K562 (cell line): ENCODE results near the gene GOLPH3L. TPM values are rescaled to one million over a fixed set of nuclear protein-coding genes. Genes with fewer than 3 reads are reported as not detected.

Source experiments
- ATAC-seq: fragments of 200-7000 bp; cut with Tn5 transposase; 3 replicates; pipeline ENCODE4 v1.9.1; 2020; ENCODE audit warnings: moderate library complexity
- BruUV-seq: library from RNA; stranded (reverse); fragments of 400-500 nt; replicated peaks from 2 replicates; lab custom pipeline; 2021; lab: Mats Ljungman, UMichigan
- CTCF ChIA-PET: fragments of 300-600 bp; formaldehyde crosslinking; extraction: SDS; loops from one replicate; lab custom pipeline; 2021; ENCODE audit warnings: low intra/inter-chr PET ratio; lab: Yijun Ruan, JAX
- POLR2A ChIA-PET: fragments of 300-600, 350-650 bp; sonication (Branson Sonifier 250); formaldehyde crosslinking; extraction: SDS; loops from one replicate; lab custom pipeline; 2021; ENCODE audit warnings: antibody characterized with exemption, inconsistent platforms; lab: Yijun Ruan, JAX
- DNase-seq, 4 experiments: peaks; one replicate each; pipeline versions ENCODE4 v3.0.0 to v3.0.0-alpha.2; 2011 to 2018; ENCODE audit warnings: low spot score in 3 of 4, mixed read lengths in 3 of 4; ENCODE audit errors: extremely low read depth in 1 of 4
- FAIRE-seq: peaks from 2 replicates; lab custom pipeline; 2011; peaks lifted over from hg19 to GRCh38; lab: Jason Lieb, UNC
- H2AFZ ChIP-seq: 2 replicates; pipeline ENCODE4 v1.6.0; 2011; ENCODE audit warnings: low read depth, low read length, control low read depth, inconsistent platforms
- H3K27ac ChIP-seq: fragments of 200-600 bp; 3 replicates; pipeline ENCODE4 v1.8.0; 2011; ENCODE audit warnings: low read depth, mild to moderate bottlenecking, control low read depth, inconsistent platforms, low read length, moderate library complexity, mixed read lengths; ENCODE audit errors: extremely low read depth
- H3K27me3 ChIP-seq, 2 experiments: fragments of 300-600 bp in 1 of 2; 2 replicates in 1 of 2; 3 replicates in 1 of 2; pipeline versions ENCODE4 v1.6.0 to v1.8.0; 2011; ENCODE audit warnings: inconsistent platforms in 2 of 2, low read length in 2 of 2, mild to moderate bottlenecking in 1 of 2, mixed read lengths in 1 of 2, moderate library complexity in 1 of 2; ENCODE audit not compliant: control insufficient read depth in 2 of 2, insufficient read depth in 2 of 2
- H3K36me3 ChIP-seq: fragments of 300-600 bp; 3 replicates; pipeline ENCODE4 v1.8.0; 2011; ENCODE audit warnings: mild to moderate bottlenecking, low read length, inconsistent platforms; ENCODE audit not compliant: control insufficient read depth, insufficient read depth
- H3K4me1 ChIP-seq, 2 experiments: fragments of 200-600 bp in 1 of 2; replicated peaks in 1 of 2; 2 replicates in 1 of 2; 3 replicates in 1 of 2; pipeline versions ENCODE4 v1.5.1 to v1.8.0; 2011; ENCODE audit warnings: inconsistent platforms in 2 of 2, low read length in 2 of 2, mild to moderate bottlenecking in 1 of 2, mixed read lengths in 1 of 2, moderate library complexity in 1 of 2; ENCODE audit not compliant: control insufficient read depth in 2 of 2, insufficient read depth in 2 of 2
- H3K4me2 ChIP-seq: 2 replicates; pipeline ENCODE4 v1.6.1; 2011; ENCODE audit warnings: low read length, control low read depth, inconsistent platforms, mixed read lengths; ENCODE audit not compliant: insufficient read depth
- H3K4me3 ChIP-seq: fragments of 200-600 bp; sonication (generic), shearing (Covaris generic); 2 replicates; pipeline ENCODE4 v1.5.1; 2016; ENCODE audit warnings: control low read depth, inconsistent platforms
- H3K79me2 ChIP-seq: fragments of 200-600 bp; 3 replicates; pipeline ENCODE4 v1.8.0; 2011; ENCODE audit warnings: low read length, inconsistent platforms; ENCODE audit not compliant: control insufficient read depth, insufficient read depth
- H3K9ac ChIP-seq, 2 experiments: 2 replicates each; pipeline versions ENCODE4 v1.6.0 to v1.6.1; 2011; ENCODE audit warnings: low read depth in 2 of 2, low read length in 2 of 2, control low read depth in 1 of 2, inconsistent platforms in 1 of 2, mild to moderate bottlenecking in 1 of 2, mixed read lengths in 1 of 2; ENCODE audit not compliant: insufficient read depth in 1 of 2
- H3K9me1 ChIP-seq: one replicate; pipeline ENCODE4 v1.6.0; 2011; ENCODE audit warnings: inconsistent platforms, mild to moderate bottlenecking, low read length, moderate library complexity; ENCODE audit not compliant: control insufficient read depth, insufficient read depth
- H3K9me3 ChIP-seq: replicated peaks from 2 replicates; pipeline ENCODE4 v1.5.1; 2011; ENCODE audit warnings: low read depth, low read length, inconsistent platforms; ENCODE audit not compliant: control insufficient read depth, insufficient read depth
- H4K20me1 ChIP-seq: replicated peaks from 2 replicates; pipeline ENCODE4 v1.6.1; 2011; ENCODE audit warnings: low read length, inconsistent platforms, mixed read lengths; ENCODE audit not compliant: control insufficient read depth, insufficient read depth
- ARID1B ChIP-seq: fragments of 450-650 bp; IDR thresholded peaks from 2 replicates; pipeline ENCODE4 v1.6.1; 2016; ENCODE audit warnings: antibody characterized with exemption, mild to moderate bottlenecking, inconsistent platforms
- C11orf30 ChIP-seq: fragments of 450-650 bp; IDR thresholded peaks from 2 replicates; pipeline ENCODE4 v1.6.1; 2016; ENCODE audit warnings: low read depth, mild to moderate bottlenecking
- E2F5 ChIP-seq: sonication (generic); formaldehyde crosslinking; IDR thresholded peaks from 2 replicates; pipeline ENCODE4 v1.8.0; 2022; ENCODE audit warnings: mild to moderate bottlenecking, missing genetic modification reagents
- FOXK2 ChIP-seq, 2 experiments: fragments of 450-650 bp; IDR thresholded peaks in 1 of 2; conservative IDR thresholded peaks in 1 of 2; 2 replicates each; pipeline ENCODE4 v1.6.1; 2016; ENCODE audit warnings: low read depth in 2 of 2, mild to moderate bottlenecking in 1 of 2
- FUS ChIP-seq: fragments of 200-400 bp; formaldehyde crosslinking; optimal IDR thresholded peaks from 2 replicates; pipeline ENCODE3; 2017; ENCODE audit warnings: low read depth, low read length
- MAFF ChIP-seq: IDR thresholded peaks from 2 replicates; pipeline ENCODE4 v1.6.1; 2012; ENCODE audit warnings: low read length, improper control_type of control experiment
- MAFG ChIP-seq: fragments of 450-650 bp; conservative IDR thresholded peaks from 2 replicates; pipeline ENCODE4 v1.6.1; 2016; ENCODE audit warnings: missing genetic modification characterization, missing compliant biosample characterization
- MAFK ChIP-seq: IDR thresholded peaks from 2 replicates; pipeline ENCODE4 v1.6.1; 2011; ENCODE audit warnings: low read length, improper control_type of control experiment
- POLR3G ChIP-seq: IDR thresholded peaks from 2 replicates; pipeline ENCODE4 v1.6.1; 2011; ENCODE audit not compliant: insufficient read length, insufficient replicate concordance; ENCODE audit errors: extremely low read depth
- ZBTB33 ChIP-seq: sonication (generic); formaldehyde crosslinking; IDR thresholded peaks from 2 replicates; pipeline ENCODE4 v1.8.1; 2023; ENCODE audit warnings: mild to moderate bottlenecking, missing genetic modification reagents
- ZNF316 ChIP-seq: fragments of 450-650 bp; IDR thresholded peaks from 2 replicates; pipeline ENCODE4 v1.6.1; 2016
- ZNF699 ChIP-seq: fragments of 250-450 bp; sonication (Bioruptor Pico); IDR thresholded peaks from 2 replicates; pipeline ENCODE4 v1.8.0; 2021; ENCODE audit warnings: mild to moderate bottlenecking, moderate library complexity; ENCODE audit not compliant: insufficient replicate concordance
- WGBS: fragments of 100-300 bp; shearing (Covaris generic); methylation state at CpG from one replicate; pipeline ENCODE4 v1.1.6; 2016; ENCODE audit warnings: low coverage, mixed read lengths; ENCODE audit not compliant: insufficient coverage; ENCODE audit errors: missing lambda C conversion rate; 5-methylcytosine and 5-hydroxymethylcytosine counted together
- in situ Hi-C: fragments of 300-500 bp; cut with MboI; formaldehyde crosslinking; loops from 4 replicates; pipeline ENCODE4 v1.15.0; 2018; ENCODE audit warnings: inconsistent platforms, mixed read lengths
- intact Hi-C: fragments of 100-400 bp; cut with micrococcal nuclease; formaldehyde crosslinking; loops from 2 replicates; pipeline ENCODE4 v1.14.2; 2022
- polyA plus RNA-seq, 8 experiments: library from polyadenylated mRNA; depleted of rRNA in 4 of 8; stranded (reverse) in 5 of 8; unstranded in 3 of 8; fragments of >200 nt; fragmentation: Nextera tagmentation in 2 of 8; fragmentation: Illumina TruSeq in 1 of 8; extraction: Ambion mirVana in 2 of 8; extraction: Trizol in 1 of 8; gene quantifications; 2 replicates each; pipeline versions ENCODE4 v1.2.1 to v1.2.3, GENCODE V29; 2011 to 2014; ENCODE audit warnings: inconsistent platforms in 1 of 8, missing spikeins in 1 of 8
- total RNA-seq, 7 experiments: library from RNA; depleted of rRNA in 6 of 7; stranded (reverse); fragments of >200 nt in 6 of 7; fragmentation: Illumina TruSeq in 2 of 7; extraction: Trizol in 2 of 7; gene quantifications; 2 replicates each; pipeline versions ENCODE4 v1.2.1 to v1.2.3, GENCODE V29; 2011 to 2021; ENCODE audit warnings: low replicate concordance in 1 of 7

Gene GOLPH3L
- total and polyA plus RNA-seq, 9 of the 15 experiments (the other 6 are each of a cell fraction or from before 2014, with no cell fraction given): 8.1 to 42.1 (median 21.6) TPM

GRCh38 chr1:150663321-150663720, 33.6 kb downstream of the GOLPH3L start:
- no TSS peak for BruUV-seq
- POLR2A ChIA-PET: interaction anchor here (0.9 kb wide), 1 partner anchor 15 kb away, joined by 3 read pairs; no protein-coding TSS in a partner anchor
- no peak for TF ChIP-seq FOXK2 (conservative IDR thresholded peaks at IDR 0.05 in 1 of 2, IDR thresholded peaks at IDR 0.05 in 1 of 2; ENCODE audit: low read depth in 2 of 2)
- TF ChIP-seq ZNF316: peak; percentile 94
- peak; percentile 93 for TF ChIP-seq MAFK
- peak; percentile 87 for TF ChIP-seq C11orf30
- peak; percentile 84 for TF ChIP-seq MAFG (tag)
- TF ChIP-seq MAFF: peak; percentile 92

GRCh38 chr1:150662811-150663210, 34.1 kb downstream of the GOLPH3L start:
- no peaks in the 10 kb centered on the region for H3K9me1 ChIP-seq
- in situ Hi-C loops: no loop called here
- H3K79me2 ChIP-seq: no peaks in the 10 kb centered on the region
- peaks cover 32% of the 10 kb centered on the region; the same call in 2 of the 3 replicates for H3K36me3 ChIP-seq
- H3K4me2 ChIP-seq: no peak overlapping the region
- no peaks in the 10 kb centered on the region for H3K27me3 ChIP-seq
- POLR2A ChIA-PET: interaction anchor here (0.9 kb wide), 1 partner anchor 14 kb away, joined by 3 read pairs; no protein-coding TSS in a partner anchor
- CTCF ChIA-PET: no interaction called here
- WGBS: 93% methylated on average over 9 of the region's 9 CpGs
- H2AFZ ChIP-seq: no peak overlapping the region
- H3K27ac ChIP-seq: no peak overlapping the region
- H3K4me1 ChIP-seq: no peaks in the 10 kb centered on the region
- no peak for ATAC-seq
- H4K20me1 ChIP-seq: no peaks in the 10 kb centered on the region
- no peak overlapping the region for H3K4me3 ChIP-seq
- DNase-seq: no peak
- intact Hi-C loops: no loop called here
- FAIRE-seq: no peak
- H3K9ac ChIP-seq: no peak overlapping the region
- no TSS peak for BruUV-seq
- H3K9me3 ChIP-seq: no peaks in the 10 kb centered on the region
- TF ChIP-seq ZBTB33 (CRISPR knock-in tag): peak; percentile 72
- TF ChIP-seq E2F5 (CRISPR knock-in tag): no peak
- no peak for TF ChIP-seq ARID1B
- TF ChIP-seq POLR3G: no peak
- TF ChIP-seq FUS: no peak
- no peak for TF ChIP-seq ZNF699 (CRISPR knock-in tag)

More at GRCh38 chr1:150663321-150663720, 33.6 kb downstream of the GOLPH3L start:
- Histone ChIP-seq H4K20me1 (no peaks in the 10 kb centered on the region), H3K4me2 (no peak overlapping the region), H3K4me1 (no peaks in the 10 kb centered on the region), H3K4me3 (no peak overlapping the region), H2AFZ (no peak overlapping the region), H3K9me1 (no peaks in the 10 kb centered on the region), H3K9ac (no peak overlapping the region), H3K27me3 (no peaks in the 10 kb centered on the region), H3K79me2 (no peaks in the 10 kb centered on the region), H3K9me3 (no peaks in the 10 kb centered on the region), H3K36me3 (peaks cover 32% of the 10 kb centered on the region; the same call in 2 of the 3 replicates), H3K27ac (no peak overlapping the region)
- DNase-seq (no peak), ATAC-seq (no peak), FAIRE-seq (no peak)
- intact Hi-C loops (no loop called here), in situ Hi-C loops (no loop called here)
- WGBS: 83% methylated on average over 7 of the region's 7 CpGs
- CTCF ChIA-PET: no interaction called here
